ENCODE results near the gene HMG20A. TPM values are rescaled to one million over a fixed set of nuclear protein-coding genes. Genes with fewer than 3 reads are reported as not detected.

The HMG20A gene
- total RNA-seq (100 to 1,000 TPM in 3 of 7 donors, 10 to 100 TPM in 4; 72.0 to 107 (median 88.6) TPM), polyA plus RNA-seq (10 to 100 TPM; 17.9 to 31.7 (median 21.2) TPM)
- long read RNA-seq, donor 1, full-length matches to known transcripts, result 28 of 28 reads
- long read RNA-seq, donor 1, partial matches to known transcripts, result 0 of 28 reads
- long read RNA-seq, donor 1, other reads (novel, unspliced or antisense), result 0 of 28 reads
- long read RNA-seq, donor 2, full-length matches to known transcripts, result 22 of 22 reads
- long read RNA-seq, donor 2, partial matches to known transcripts, result 0 of 22 reads
- long read RNA-seq, donor 2, other reads (novel, unspliced or antisense), result 0 of 22 reads

DNA sequence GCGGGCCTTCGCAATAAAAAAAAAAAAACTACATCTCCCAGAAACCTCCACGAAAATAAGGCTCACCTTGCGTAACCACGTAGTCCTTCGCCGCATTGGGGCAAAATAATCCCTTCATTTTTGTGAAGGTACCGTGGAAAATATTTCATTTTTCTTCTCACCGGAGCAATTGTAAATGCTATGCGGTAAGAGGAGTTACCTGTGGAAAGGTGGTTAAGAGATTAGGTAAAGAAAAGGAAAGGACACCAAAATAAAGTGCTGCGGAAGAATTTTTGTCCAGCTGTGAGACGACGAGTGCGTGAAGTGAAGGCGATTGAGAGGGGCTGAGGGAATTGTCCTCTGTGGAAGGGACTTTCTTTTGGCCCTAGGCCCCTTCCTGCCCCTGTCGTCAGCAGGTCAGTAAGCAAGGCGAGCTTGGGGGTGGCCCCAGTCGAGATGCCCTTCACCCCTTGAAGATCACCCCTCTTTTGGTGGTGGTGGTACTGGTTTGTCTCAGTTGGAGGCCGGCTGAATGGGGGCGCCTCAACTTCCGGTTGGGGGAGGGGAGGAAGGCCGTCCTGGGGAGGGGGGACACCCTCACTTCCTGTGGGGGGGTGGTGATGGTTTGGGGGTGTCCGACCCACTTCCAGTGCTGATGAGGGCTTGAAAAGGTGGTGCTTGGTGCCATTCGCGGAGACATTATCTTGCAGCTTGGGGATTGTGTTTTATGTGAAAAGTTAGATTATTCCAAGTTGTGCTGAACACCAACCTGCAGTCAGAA, at the start of gene HMG20A:
Gene HMG20A, plus strand, starts transcription at position 279 of the 760 bp plus-strand sequence. CDS start 37,520 bp downstream, outside the sequence.
- peak; percentile 90 for DNase-seq
- H3K9me3 ChIP-seq, result no peaks in the 10 kb centered on the region
- peak within 1 kb of the TSS; percentile 86 to 97 (median 94) for H3K27ac ChIP-seq
- peak within 1 kb of the TSS; percentile 69 to 89 (median 78) for H3K4me3 ChIP-seq
- H3K27me3 ChIP-seq (replicated peaks in 1 of 7), result no peaks in the 10 kb centered on the region
- intact Hi-C loops (cut with DNase I; ENCODE audit: low total_unique reads), result no loop called here
- WGBS, 5 donors, result 0 to 1% (median 0%) methylated on average over 22 to 25 of the region's 25 CpGs
- H3K36me3 ChIP-seq, result no peaks in the 10 kb centered on the region
- TF ChIP-seq POLR2AphosphoS5 (IDR thresholded peaks at IDR 0.05) (peak in 2 of 3 donors; percentile 67 to 73), POLR2A (IDR thresholded peaks at IDR 0.05) (no peak)
- H3K4me1 ChIP-seq, result peaks cover 21 to 84% (median 61%) of the 10 kb centered on the region in 6 donors

GRCh38 chr15:77371850-77372563, 48.7 kb upstream of the HMG20A start:
- 71 to 86% (median 79%) methylated on average over 5 of the region's 5 CpGs for WGBS, 5 donors
- no peak for DNase-seq
- Histone ChIP-seq H3K36me3 (no peaks in the 10 kb centered on the region), H3K27me3 (replicated peaks in 1 of 7) (no peaks in the 10 kb centered on the region), H3K4me1 (peaks cover 0 to 24% (median 0%) of the 10 kb centered on the region in 6 donors), H3K4me3 (no peak overlapping the region), H3K27ac (no peak overlapping the region), H3K9me3 (no peaks in the 10 kb centered on the region)
- TF ChIP-seq POLR2A (IDR thresholded peaks at IDR 0.05) (no peak), POLR2AphosphoS5 (IDR thresholded peaks at IDR 0.05) (no peak)
- TF ChIP-seq, protein P1, sequence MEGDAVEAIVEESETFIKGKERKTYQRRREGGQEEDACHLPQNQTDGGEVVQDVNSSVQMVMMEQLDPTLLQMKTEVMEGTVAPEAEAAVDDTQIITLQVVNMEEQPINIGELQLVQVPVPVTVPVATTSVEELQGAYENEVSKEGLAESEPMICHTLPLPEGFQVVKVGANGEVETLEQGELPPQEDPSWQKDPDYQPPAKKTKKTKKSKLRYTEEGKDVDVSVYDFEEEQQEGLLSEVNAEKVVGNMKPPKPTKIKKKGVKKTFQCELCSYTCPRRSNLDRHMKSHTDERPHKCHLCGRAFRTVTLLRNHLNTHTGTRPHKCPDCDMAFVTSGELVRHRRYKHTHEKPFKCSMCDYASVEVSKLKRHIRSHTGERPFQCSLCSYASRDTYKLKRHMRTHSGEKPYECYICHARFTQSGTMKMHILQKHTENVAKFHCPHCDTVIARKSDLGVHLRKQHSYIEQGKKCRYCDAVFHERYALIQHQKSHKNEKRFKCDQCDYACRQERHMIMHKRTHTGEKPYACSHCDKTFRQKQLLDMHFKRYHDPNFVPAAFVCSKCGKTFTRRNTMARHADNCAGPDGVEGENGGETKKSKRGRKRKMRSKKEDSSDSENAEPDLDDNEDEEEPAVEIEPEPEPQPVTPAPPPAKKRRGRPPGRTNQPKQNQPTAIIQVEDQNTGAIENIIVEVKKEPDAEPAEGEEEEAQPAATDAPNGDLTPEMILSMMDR (IDR thresholded peaks at IDR 0.05 in 8 of 11, conservative IDR thresholded peaks at IDR 0.05 in 3 of 11), result no peak
- intact Hi-C loops (cut with DNase I; ENCODE audit: low total_unique reads), result no loop called here

DNA sequence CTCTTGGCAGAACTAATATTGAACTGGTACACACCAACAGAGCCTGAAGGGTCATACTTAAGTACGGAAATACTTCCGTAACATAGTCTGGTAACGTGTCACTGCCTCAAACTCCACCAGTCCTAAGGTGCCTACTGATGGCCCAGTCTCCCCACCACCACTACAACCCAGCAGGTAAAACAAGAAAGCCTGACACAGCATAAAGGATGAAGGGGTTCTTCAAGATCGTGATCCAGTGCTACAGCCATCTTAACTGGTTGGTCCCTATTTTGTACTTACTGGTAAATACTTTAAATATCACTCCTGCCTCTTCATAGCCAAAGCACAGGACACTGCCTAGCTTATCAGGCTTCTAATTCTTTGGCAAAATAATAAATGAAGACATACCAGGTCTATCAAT, 47.2 kb upstream of the HMG20A start:
- H3K27ac ChIP-seq, result no peak overlapping the region
- WGBS, 5 donors, result 70 to 92% (median 86%) methylated on average over 4 of the region's 4 CpGs
- H3K27me3 ChIP-seq (replicated peaks in 1 of 7), result no peaks in the 10 kb centered on the region
- H3K9me3 ChIP-seq, result no peaks in the 10 kb centered on the region
- TF ChIP-seq POLR2A (IDR thresholded peaks at IDR 0.05) (no peak), POLR2AphosphoS5 (IDR thresholded peaks at IDR 0.05) (no peak)
- TF ChIP-seq, protein P1 (IDR thresholded peaks at IDR 0.05 in 8 of 11, conservative IDR thresholded peaks at IDR 0.05 in 3 of 11), result no peak
- intact Hi-C loops (cut with DNase I; ENCODE audit: low total_unique reads), result no loop called here
- H3K4me3 ChIP-seq, result no peak overlapping the region
- no peaks in the 10 kb centered on the region for H3K36me3 ChIP-seq
- DNase-seq, result no peak
- H3K4me1 ChIP-seq, result peaks cover 0 to 25% (median 0%) of the 10 kb centered on the region in 6 donors

DNA sequence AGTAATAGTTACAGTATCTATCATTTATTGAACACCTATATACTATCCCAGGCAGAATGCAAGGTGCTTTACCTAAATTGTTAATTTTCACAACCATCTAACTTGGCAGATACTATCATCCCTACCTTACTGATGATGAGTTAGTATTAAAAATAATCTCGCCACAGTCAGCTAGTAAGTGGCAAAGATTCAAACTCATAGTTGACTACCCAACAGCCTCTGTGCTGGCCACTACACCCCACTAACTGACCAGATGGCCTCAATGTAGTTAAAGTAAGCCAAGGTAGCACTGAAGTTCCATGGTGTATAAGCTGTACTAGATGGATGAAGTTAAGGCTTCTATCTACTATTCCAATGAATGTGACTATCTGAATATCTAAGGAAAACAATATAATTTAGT, 45.6 kb upstream of the HMG20A start:
- peaks cover 0 to 23% (median 0%) of the 10 kb centered on the region in 6 donors for H3K4me1 ChIP-seq
- 92 to 98% (median 96%) methylated on average over 1 of the region's 1 CpG for WGBS, 5 donors
- H3K27me3 ChIP-seq (replicated peaks in 1 of 7), result no peaks in the 10 kb centered on the region
- no peak for TF ChIP-seq POLR2A (IDR thresholded peaks at IDR 0.05)
- TF ChIP-seq, protein P1 (IDR thresholded peaks at IDR 0.05 in 8 of 11, conservative IDR thresholded peaks at IDR 0.05 in 3 of 11), result no peak
- no peak for TF ChIP-seq POLR2AphosphoS5 (IDR thresholded peaks at IDR 0.05)
- H3K36me3 ChIP-seq, result no peaks in the 10 kb centered on the region
- intact Hi-C loops (cut with DNase I; ENCODE audit: low total_unique reads), result no loop called here
- DNase-seq, result no peak
- no peak overlapping the region for H3K27ac ChIP-seq
- no peak overlapping the region for H3K4me3 ChIP-seq
- no peaks in the 10 kb centered on the region for H3K9me3 ChIP-seq
